Measurements from ENCODE around the gene PMPCA.

The PMPCA gene

DNA sequence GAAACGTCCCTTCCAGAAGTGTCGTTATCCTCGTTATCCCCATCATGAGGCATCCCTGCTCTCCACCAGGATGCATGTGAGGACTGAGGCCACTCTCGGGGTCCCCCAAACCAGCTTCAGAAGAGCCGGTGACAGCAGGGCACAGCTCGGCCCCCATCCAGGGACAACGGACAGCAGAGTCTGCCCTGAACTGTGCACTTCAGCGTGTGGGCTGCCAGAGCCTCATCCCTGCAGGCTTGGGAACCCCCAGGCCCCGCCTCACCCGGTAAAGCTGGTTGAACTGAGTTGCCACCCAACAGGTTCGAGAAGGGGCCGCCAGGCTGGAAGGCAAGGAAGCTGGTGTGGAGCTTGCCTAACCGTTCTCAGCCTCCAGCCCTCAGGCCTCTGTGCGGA is 36.3 kb upstream of the PMPCA start:
- Histone ChIP-seq H3K4me1 (ENCODE audit: control insufficient read depth in 2 of 2, insufficient read depth in 2 of 2, low read length in 2 of 2) (peaks cover 3 to 7% of the 10 kb centered on the region in 2 donors), H3K4me3 (ENCODE audit: low read length in 2 of 2) (no peak overlapping the region), H3K27me3 (ENCODE audit: control insufficient read depth in 2 of 2, insufficient read depth in 2 of 2, low read length in 2 of 2) (no peaks in the 10 kb centered on the region), H3K36me3 (ENCODE audit: control insufficient read depth in 2 of 2, insufficient read depth in 2 of 2, low read length in 2 of 2) (no peaks in the 10 kb centered on the region), H3K9me3 (ENCODE audit: control insufficient read depth in 2 of 2, low read length in 2 of 2) (no peaks in the 10 kb centered on the region), H3K9ac (ENCODE audit: low read depth in 1 of 2, low read length in 2 of 2) (no peak overlapping the region), H3K27ac (ENCODE audit: low read depth in 2 of 2, low read length in 2 of 2) (peak overlapping the region in 1 of 2 donors; percentile 23)

- Histone ChIP-seq H3K9me3 (ENCODE audit: control insufficient read depth in 2 of 2, low read length in 2 of 2) (no peaks in the 10 kb centered on the region), H3K9ac (ENCODE audit: low read depth in 1 of 2, low read length in 2 of 2) (no peak overlapping the region)
These were observed 35.4 kb upstream of the PMPCA start for GRCh38 chr9:136375096-136375495.

DNA sequence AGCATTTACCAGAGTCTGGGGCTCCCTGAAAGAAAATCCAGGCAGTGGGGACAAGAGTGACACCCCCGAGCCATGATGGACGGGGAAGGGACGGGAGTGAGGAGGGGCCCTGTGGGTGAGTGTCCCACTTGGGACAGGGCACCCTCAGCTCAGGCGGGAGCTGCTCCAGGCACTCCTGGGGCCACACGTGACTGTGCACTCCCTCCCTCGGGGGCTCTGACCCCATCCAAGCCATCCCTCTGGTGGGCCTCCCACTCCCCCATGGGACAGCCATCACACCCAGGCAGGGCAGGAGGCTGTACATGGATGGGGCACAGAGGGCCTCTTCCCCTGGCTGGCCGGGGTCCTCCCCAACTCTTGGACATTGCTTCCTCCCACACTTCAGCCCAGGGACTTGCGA is 34.0 kb upstream of the PMPCA start:
- Histone ChIP-seq H3K4me1 (ENCODE audit: control insufficient read depth in 2 of 2, insufficient read depth in 2 of 2, low read length in 2 of 2) (peaks cover 3 to 7% of the 10 kb centered on the region in 2 donors), H3K27ac (ENCODE audit: low read depth in 2 of 2, low read length in 2 of 2) (no peak overlapping the region), H3K9me3 (ENCODE audit: control insufficient read depth in 2 of 2, low read length in 2 of 2) (no peaks in the 10 kb centered on the region), H3K36me3 (ENCODE audit: control insufficient read depth in 2 of 2, insufficient read depth in 2 of 2, low read length in 2 of 2) (peaks cover 5 to 6% of the 10 kb centered on the region in 2 donors), H3K27me3 (ENCODE audit: control insufficient read depth in 2 of 2, insufficient read depth in 2 of 2, low read length in 2 of 2) (no peaks in the 10 kb centered on the region), H3K4me3 (ENCODE audit: low read length in 2 of 2) (no peak overlapping the region), H3K9ac (ENCODE audit: low read depth in 1 of 2, low read length in 2 of 2) (no peak overlapping the region)

More at GRCh38 chr9:136375096-136375495, 35.4 kb upstream of the PMPCA start:
- Histone ChIP-seq H3K27me3 (ENCODE audit: control insufficient read depth in 2 of 2, insufficient read depth in 2 of 2, low read length in 2 of 2) (no peaks in the 10 kb centered on the region), H3K27ac (ENCODE audit: low read depth in 2 of 2, low read length in 2 of 2) (no peak overlapping the region), H3K36me3 (ENCODE audit: control insufficient read depth in 2 of 2, insufficient read depth in 2 of 2, low read length in 2 of 2) (no peaks in the 10 kb centered on the region), H3K4me1 (ENCODE audit: control insufficient read depth in 2 of 2, insufficient read depth in 2 of 2, low read length in 2 of 2) (peaks cover 3 to 7% of the 10 kb centered on the region in 2 donors), H3K4me3 (ENCODE audit: low read length in 2 of 2) (no peak overlapping the region)

DNA sequence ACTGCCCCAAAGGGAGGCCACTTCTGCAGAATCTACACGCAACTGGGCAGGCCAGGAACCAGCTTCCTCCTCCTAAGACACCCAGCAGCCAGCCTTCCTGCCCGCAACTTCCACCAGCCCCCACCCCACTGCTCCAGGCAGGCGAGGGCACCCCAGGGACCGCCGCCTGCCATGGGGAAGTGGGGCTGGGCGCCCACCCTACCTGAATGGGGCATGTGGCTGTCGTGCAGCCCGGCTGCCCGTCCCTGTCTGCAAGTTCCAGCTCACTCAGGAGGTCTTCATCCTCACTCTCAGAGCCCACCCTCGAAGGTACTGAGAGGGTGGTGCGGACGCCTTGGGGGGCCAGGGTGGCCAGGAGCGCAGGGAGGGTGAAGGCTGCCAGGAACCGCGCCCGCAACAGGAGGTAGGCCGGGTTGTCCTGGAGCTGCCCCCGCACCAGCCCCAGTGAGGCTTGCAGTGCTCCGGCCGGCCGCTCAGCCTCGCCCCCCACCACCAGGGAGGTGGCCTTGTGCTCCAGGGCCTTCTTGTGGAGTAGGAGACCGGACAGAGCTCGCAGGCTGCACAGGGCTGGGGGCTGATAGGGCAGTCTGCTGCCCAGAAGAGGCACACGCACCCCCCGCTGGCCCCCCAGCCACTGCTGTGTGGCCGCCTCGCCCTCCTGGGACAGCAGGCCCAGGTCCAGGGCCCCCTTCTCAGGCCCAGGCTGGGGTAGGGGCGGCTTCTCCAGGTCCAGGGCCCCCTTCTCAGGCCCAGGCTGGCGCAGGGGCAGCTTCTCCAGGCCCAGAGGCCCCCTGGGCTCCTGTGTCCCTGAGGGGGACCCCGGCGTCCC is 32.9 kb upstream of the PMPCA start:
- Histone ChIP-seq H3K36me3 (ENCODE audit: control insufficient read depth in 2 of 2, insufficient read depth in 2 of 2, low read length in 2 of 2) (peaks cover 11% of the 10 kb centered on the region in 2 donors), H3K27me3 (ENCODE audit: control insufficient read depth in 2 of 2, insufficient read depth in 2 of 2, low read length in 2 of 2) (no peaks in the 10 kb centered on the region), H3K9ac (ENCODE audit: low read depth in 1 of 2, low read length in 2 of 2) (no peak overlapping the region), H3K27ac (ENCODE audit: low read depth in 2 of 2, low read length in 2 of 2) (no peak overlapping the region), H3K9me3 (ENCODE audit: control insufficient read depth in 2 of 2, low read length in 2 of 2) (no peaks in the 10 kb centered on the region), H3K4me1 (ENCODE audit: control insufficient read depth in 2 of 2, insufficient read depth in 2 of 2, low read length in 2 of 2) (peaks cover 0 to 7% of the 10 kb centered on the region in 2 donors), H3K4me3 (ENCODE audit: low read length in 2 of 2) (no peak overlapping the region)

DNA sequence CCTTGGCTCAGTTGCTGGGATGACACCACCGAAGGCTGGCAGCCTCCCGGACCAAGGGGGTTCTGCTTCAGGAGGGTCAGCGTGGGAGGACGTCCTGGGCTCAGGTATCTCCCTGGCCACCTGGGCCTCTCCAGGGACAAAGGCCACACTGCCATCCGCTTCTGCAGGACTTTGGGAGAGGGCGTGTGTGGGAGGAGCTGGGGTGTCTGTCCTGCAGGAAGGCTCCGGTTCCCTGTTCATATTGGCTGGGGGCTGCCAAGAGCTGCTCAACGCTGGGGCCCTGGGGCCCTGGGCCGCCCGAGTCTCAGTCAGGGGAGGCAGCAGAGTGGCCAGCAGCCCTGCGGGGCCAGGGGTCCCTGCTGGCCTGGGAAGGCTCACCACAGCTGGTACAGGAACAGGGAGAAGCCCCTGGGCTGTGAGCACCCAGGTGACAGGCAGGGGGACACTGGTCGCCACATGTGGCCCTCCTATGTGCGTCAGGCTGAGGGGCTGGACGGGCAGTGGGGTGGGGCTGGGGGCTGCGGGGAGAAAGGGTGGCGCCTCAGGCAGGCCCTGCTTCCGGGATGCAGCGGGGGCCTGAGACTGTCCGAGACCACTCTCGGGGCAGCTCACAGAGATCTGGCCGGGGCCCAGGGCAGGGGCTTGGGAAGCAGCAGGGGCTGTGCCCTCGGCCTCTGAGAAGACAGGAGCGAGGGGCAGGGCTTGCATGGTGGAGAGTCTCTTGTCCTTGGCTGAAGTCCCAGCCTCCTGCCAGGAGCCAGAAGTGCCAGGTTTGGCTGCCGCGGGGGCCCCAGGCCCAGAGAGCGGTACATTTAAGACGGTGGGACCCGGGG is 32.1 kb upstream of the PMPCA start:
- H3K9ac ChIP-seq (ENCODE audit: low read depth in 1 of 2, low read length in 2 of 2), result no peak overlapping the region
- H3K27me3 ChIP-seq (ENCODE audit: control insufficient read depth in 2 of 2, insufficient read depth in 2 of 2, low read length in 2 of 2), result no peaks in the 10 kb centered on the region
- H3K27ac ChIP-seq (ENCODE audit: low read depth in 2 of 2, low read length in 2 of 2), result no peak overlapping the region
- peaks cover 11 to 16% of the 10 kb centered on the region in 2 donors for H3K36me3 ChIP-seq (ENCODE audit: control insufficient read depth in 2 of 2, insufficient read depth in 2 of 2, low read length in 2 of 2)
- H3K4me3 ChIP-seq (ENCODE audit: low read length in 2 of 2), result no peak overlapping the region
- no peaks in the 10 kb centered on the region for H3K4me1 ChIP-seq (ENCODE audit: control insufficient read depth in 2 of 2, insufficient read depth in 2 of 2, low read length in 2 of 2)
- H3K9me3 ChIP-seq (ENCODE audit: control insufficient read depth in 2 of 2, low read length in 2 of 2), result no peaks in the 10 kb centered on the region

- Histone ChIP-seq H3K27ac (ENCODE audit: low read depth in 2 of 2, low read length in 2 of 2) (no peak overlapping the region), H3K9me3 (ENCODE audit: control insufficient read depth in 2 of 2, low read length in 2 of 2) (no peaks in the 10 kb centered on the region), H3K4me3 (ENCODE audit: low read length in 2 of 2) (no peak overlapping the region), H3K27me3 (ENCODE audit: control insufficient read depth in 2 of 2, insufficient read depth in 2 of 2, low read length in 2 of 2) (no peaks in the 10 kb centered on the region), H3K9ac (ENCODE audit: low read depth in 1 of 2, low read length in 2 of 2) (no peak overlapping the region), H3K36me3 (ENCODE audit: control insufficient read depth in 2 of 2, insufficient read depth in 2 of 2, low read length in 2 of 2) (peaks cover 13 to 17% of the 10 kb centered on the region in 2 donors), H3K4me1 (ENCODE audit: control insufficient read depth in 2 of 2, insufficient read depth in 2 of 2, low read length in 2 of 2) (no peaks in the 10 kb centered on the region)
These were observed 31.5 kb upstream of the PMPCA start for GRCh38 chr9:136379003-136379287.

DNA sequence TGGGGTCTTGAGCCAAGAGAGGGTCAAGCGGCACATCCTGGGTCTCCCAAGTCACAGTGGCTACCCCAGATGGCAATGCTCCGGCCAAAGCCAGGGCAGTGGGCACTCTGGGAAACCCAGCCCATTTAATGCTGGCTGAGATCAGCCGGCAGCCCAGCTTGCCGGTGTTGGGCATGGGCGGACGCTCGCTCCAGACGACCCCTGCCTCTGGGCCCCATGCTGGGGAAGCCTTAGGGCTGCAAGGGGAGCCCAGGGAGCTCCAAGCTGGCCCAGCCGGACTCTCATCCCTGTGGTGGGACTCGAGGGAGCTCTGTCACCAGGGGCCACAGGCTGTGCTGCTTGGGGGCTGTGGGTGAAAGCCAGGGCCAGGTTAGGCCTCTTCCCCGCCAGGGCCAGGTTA is 31.1 kb upstream of the PMPCA start:
- Histone ChIP-seq H3K9me3 (ENCODE audit: control insufficient read depth in 2 of 2, low read length in 2 of 2) (no peaks in the 10 kb centered on the region), H3K4me3 (ENCODE audit: low read length in 2 of 2) (no peak overlapping the region), H3K36me3 (ENCODE audit: control insufficient read depth in 2 of 2, insufficient read depth in 2 of 2, low read length in 2 of 2) (peaks cover 17% of the 10 kb centered on the region in 2 donors), H3K27me3 (ENCODE audit: control insufficient read depth in 2 of 2, insufficient read depth in 2 of 2, low read length in 2 of 2) (no peaks in the 10 kb centered on the region), H3K9ac (ENCODE audit: low read depth in 1 of 2, low read length in 2 of 2) (no peak overlapping the region), H3K4me1 (ENCODE audit: control insufficient read depth in 2 of 2, insufficient read depth in 2 of 2, low read length in 2 of 2) (no peaks in the 10 kb centered on the region), H3K27ac (ENCODE audit: low read depth in 2 of 2, low read length in 2 of 2) (no peak overlapping the region)

DNA sequence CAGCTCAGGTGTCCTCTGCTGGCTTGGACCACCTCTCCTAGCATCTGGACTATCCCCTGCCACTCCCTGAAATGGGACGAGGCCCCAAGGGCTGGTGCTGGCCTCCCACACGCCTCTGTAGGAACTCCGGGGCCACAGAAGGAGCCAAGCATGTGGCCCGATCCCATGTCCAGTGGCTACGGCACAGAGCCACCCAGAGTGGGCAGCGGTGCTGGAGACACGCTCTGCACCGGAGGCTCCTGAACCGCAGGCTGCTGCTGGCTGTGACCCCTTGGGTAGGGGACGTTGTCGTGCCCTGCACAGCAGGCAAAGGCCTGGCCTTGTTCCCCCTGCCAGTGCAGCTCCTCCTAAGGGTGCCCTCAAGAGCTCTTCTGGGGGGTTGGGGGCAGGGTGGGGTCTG is 30.6 kb upstream of the PMPCA start:
- no peaks in the 10 kb centered on the region for H3K4me1 ChIP-seq (ENCODE audit: control insufficient read depth in 2 of 2, insufficient read depth in 2 of 2, low read length in 2 of 2)
- H3K9me3 ChIP-seq (ENCODE audit: control insufficient read depth in 2 of 2, low read length in 2 of 2), result no peaks in the 10 kb centered on the region
- no peak overlapping the region for H3K4me3 ChIP-seq (ENCODE audit: low read length in 2 of 2)
- H3K9ac ChIP-seq (ENCODE audit: low read depth in 1 of 2, low read length in 2 of 2), result no peak overlapping the region
- H3K36me3 ChIP-seq (ENCODE audit: control insufficient read depth in 2 of 2, insufficient read depth in 2 of 2, low read length in 2 of 2), result peaks cover 18 to 19% of the 10 kb centered on the region in 2 donors
- H3K27me3 ChIP-seq (ENCODE audit: control insufficient read depth in 2 of 2, insufficient read depth in 2 of 2, low read length in 2 of 2), result no peaks in the 10 kb centered on the region
- H3K27ac ChIP-seq (ENCODE audit: low read depth in 2 of 2, low read length in 2 of 2), result no peak overlapping the region

DNA sequence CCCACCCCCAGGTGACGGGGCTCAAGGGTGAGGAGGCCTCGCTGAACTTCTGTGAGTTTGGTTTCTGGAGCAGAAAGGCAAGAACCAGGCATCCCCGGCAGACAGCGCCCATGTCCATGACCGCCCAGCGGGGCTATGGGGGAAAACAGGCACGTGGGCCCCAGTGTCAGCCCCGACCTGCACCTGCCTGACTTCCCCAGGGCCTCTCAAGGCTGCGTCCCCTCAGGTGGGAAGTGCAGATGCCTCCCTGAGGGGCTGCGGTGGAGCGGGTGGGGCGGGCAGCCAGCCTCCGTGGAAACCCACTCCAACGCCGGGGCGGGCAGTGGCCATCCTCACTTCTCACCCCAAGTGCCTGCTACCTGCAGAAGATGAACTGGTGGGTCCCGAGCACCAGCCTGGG is 30.1 kb upstream of the PMPCA start:
- Histone ChIP-seq H3K27ac (ENCODE audit: low read depth in 2 of 2, low read length in 2 of 2) (no peak overlapping the region), H3K4me1 (ENCODE audit: control insufficient read depth in 2 of 2, insufficient read depth in 2 of 2, low read length in 2 of 2) (no peaks in the 10 kb centered on the region), H3K9ac (ENCODE audit: low read depth in 1 of 2, low read length in 2 of 2) (no peak overlapping the region), H3K27me3 (ENCODE audit: control insufficient read depth in 2 of 2, insufficient read depth in 2 of 2, low read length in 2 of 2) (no peaks in the 10 kb centered on the region), H3K4me3 (ENCODE audit: low read length in 2 of 2) (no peak overlapping the region), H3K9me3 (ENCODE audit: control insufficient read depth in 2 of 2, low read length in 2 of 2) (no peaks in the 10 kb centered on the region), H3K36me3 (ENCODE audit: control insufficient read depth in 2 of 2, insufficient read depth in 2 of 2, low read length in 2 of 2) (peaks cover 19 to 22% of the 10 kb centered on the region in 2 donors)

- Histone ChIP-seq H3K4me3 (ENCODE audit: low read length in 2 of 2) (no peak overlapping the region), H3K27ac (ENCODE audit: low read depth in 2 of 2, low read length in 2 of 2) (no peak overlapping the region), H3K9me3 (ENCODE audit: control insufficient read depth in 2 of 2, low read length in 2 of 2) (no peaks in the 10 kb centered on the region), H3K27me3 (ENCODE audit: control insufficient read depth in 2 of 2, insufficient read depth in 2 of 2, low read length in 2 of 2) (no peaks in the 10 kb centered on the region), H3K9ac (ENCODE audit: low read depth in 1 of 2, low read length in 2 of 2) (no peak overlapping the region), H3K36me3 (ENCODE audit: control insufficient read depth in 2 of 2, insufficient read depth in 2 of 2, low read length in 2 of 2) (peaks cover 19 to 27% of the 10 kb centered on the region in 2 donors), H3K4me1 (ENCODE audit: control insufficient read depth in 2 of 2, insufficient read depth in 2 of 2, low read length in 2 of 2) (no peaks in the 10 kb centered on the region)
These were observed 29.1 kb upstream of the PMPCA start for GRCh38 chr9:136381311-136381710.
